K562 (cell line): ENCODE measurements around the gene ZBTB9. TPM values are rescaled to one million over a fixed set of nuclear protein-coding genes. Genes with fewer than 3 reads are reported as not detected.

Source experiments
- KDM4B ChIP-seq, 2 experiments: fragments of 450-650 bp in 1 of 2; sonication (generic) in 1 of 2; IDR thresholded peaks; 2 replicates each; pipeline ENCODE4 v1.6.1; 2016 to 2017; ENCODE audit warnings: borderline replicate concordance in 2 of 2, antibody characterized with exemption in 1 of 2, low read depth in 1 of 2, mild to moderate bottlenecking in 1 of 2
- MYBL2 ChIP-seq, 2 experiments: fragments of 450-650 bp in 1 of 2; sonication (generic) in 1 of 2; formaldehyde crosslinking in 1 of 2; IDR thresholded peaks; 2 replicates each; pipeline versions ENCODE4 v1.6.1 to v1.8.1; 2017 to 2022; ENCODE audit warnings: borderline replicate concordance in 1 of 2, inconsistent platforms in 1 of 2, low read depth in 1 of 2, mild to moderate bottlenecking in 1 of 2, missing genetic modification reagents in 1 of 2, moderate library complexity in 1 of 2
- MYC ChIP-seq, 2 experiments: fragments of 250-450 bp in 1 of 2; sonication (Bioruptor Pico) in 1 of 2; IDR thresholded peaks; 2 replicates each; pipeline versions ENCODE4 v1.5.1 to v1.6.1; 2012 to 2021; ENCODE audit warnings: low read depth in 2 of 2, borderline replicate concordance in 1 of 2, improper control_type of control experiment in 1 of 2, low read length in 1 of 2, mild to moderate bottlenecking in 1 of 2, moderate library complexity in 1 of 2
- SNRNP70 ChIP-seq: fragments of 200-400 bp; formaldehyde crosslinking; optimal IDR thresholded peaks from 2 replicates; pipeline ENCODE3; 2017; ENCODE audit warnings: low read depth, low read length
- ZNF263 ChIP-seq: sonication (generic); formaldehyde crosslinking; IDR thresholded peaks from 2 replicates; pipeline ENCODE4 v1.8.0; 2022; ENCODE audit warnings: mild to moderate bottlenecking, missing genetic modification reagents, borderline replicate concordance
- polyA plus RNA-seq, 8 experiments: library from polyadenylated mRNA; depleted of rRNA in 4 of 8; stranded (reverse) in 5 of 8; unstranded in 3 of 8; fragments of >200 nt; fragmentation: Nextera tagmentation in 2 of 8; fragmentation: Illumina TruSeq in 1 of 8; extraction: Ambion mirVana in 2 of 8; extraction: Trizol in 1 of 8; gene quantifications; 2 replicates each; pipeline versions ENCODE4 v1.2.1 to v1.2.3, GENCODE V29; 2011 to 2014; ENCODE audit warnings: inconsistent platforms in 1 of 8, missing spikeins in 1 of 8
- total RNA-seq, 7 experiments: library from RNA; depleted of rRNA in 6 of 7; stranded (reverse); fragments of >200 nt in 6 of 7; fragmentation: Illumina TruSeq in 2 of 7; extraction: Trizol in 2 of 7; gene quantifications; 2 replicates each; pipeline versions ENCODE4 v1.2.1 to v1.2.3, GENCODE V29; 2011 to 2021; ENCODE audit warnings: low replicate concordance in 1 of 7
- TF ChIP-seq, protein P1 (sequence below): fragments of 450-650 bp; IDR thresholded peaks from 2 replicates; pipeline ENCODE4 v1.6.1; 2016; ENCODE audit warnings: low read depth
- TF ChIP-seq, protein P2 (sequence below): fragments of 450-650 bp; IDR thresholded peaks from 2 replicates; pipeline ENCODE4 v1.7.0; 2016; ENCODE audit warnings: borderline replicate concordance
- TF ChIP-seq, protein P3 (sequence below): fragments of 450-650 bp; formaldehyde crosslinking; conservative IDR thresholded peaks from 2 replicates; pipeline ENCODE4 v1.4.0; 2022; ENCODE audit warnings: mild to moderate bottlenecking, missing genetic modification characterization

The ZBTB9 gene
- total and polyA plus RNA-seq, 9 of the 15 experiments (the other 6 are each of a cell fraction or from before 2014, with no cell fraction given), result 1.9 to 19.5 (median 10.4) TPM

DNA sequence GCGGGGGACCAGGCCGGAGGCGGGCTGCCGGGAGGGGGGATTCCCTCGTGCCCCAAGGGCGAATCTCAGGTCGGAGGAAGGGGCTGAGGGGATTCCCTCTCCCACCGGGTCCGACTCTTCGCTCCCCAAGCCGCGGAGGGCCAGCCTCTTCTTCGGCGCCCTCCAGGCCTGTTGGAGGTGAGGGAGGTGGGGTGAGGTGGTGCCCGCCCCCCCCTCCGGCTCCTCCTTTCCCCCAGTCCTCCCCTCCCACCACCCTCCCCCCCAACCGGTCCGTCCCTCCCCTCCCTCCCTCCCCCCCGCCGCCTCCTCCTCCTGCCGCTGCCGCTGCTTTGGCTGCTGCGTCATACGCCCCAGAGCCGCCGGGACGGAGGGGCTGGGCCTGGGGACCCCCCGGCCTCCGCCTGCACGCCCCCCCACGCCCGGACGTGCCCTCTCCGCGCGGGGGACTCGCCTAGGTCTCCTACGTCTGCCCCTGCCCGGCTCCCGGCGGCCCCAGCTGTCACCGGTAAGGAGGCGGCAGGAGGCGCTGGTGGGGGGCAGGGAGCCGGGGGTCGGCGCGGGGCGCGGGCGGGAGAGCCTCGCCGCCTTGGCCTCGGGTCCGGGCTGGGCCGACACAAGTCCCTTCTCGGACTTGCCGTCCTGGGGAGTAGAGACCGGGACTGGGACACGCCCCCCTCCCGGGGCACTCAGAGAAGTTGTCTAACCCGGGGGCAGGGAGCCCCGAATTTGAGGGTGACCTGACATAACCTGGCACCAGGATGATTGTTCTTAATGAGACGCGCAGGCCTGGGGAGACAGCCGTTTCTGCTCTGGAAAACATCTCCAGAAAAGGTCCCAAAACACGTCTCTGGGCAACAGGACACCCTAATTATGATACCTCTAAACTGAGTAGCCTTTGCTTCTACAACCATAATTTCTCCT is 43.4 kb upstream of the ZBTB9 start, which contains the start of gene PHF1 (continued):
- TF ChIP-seq, protein P1, sequence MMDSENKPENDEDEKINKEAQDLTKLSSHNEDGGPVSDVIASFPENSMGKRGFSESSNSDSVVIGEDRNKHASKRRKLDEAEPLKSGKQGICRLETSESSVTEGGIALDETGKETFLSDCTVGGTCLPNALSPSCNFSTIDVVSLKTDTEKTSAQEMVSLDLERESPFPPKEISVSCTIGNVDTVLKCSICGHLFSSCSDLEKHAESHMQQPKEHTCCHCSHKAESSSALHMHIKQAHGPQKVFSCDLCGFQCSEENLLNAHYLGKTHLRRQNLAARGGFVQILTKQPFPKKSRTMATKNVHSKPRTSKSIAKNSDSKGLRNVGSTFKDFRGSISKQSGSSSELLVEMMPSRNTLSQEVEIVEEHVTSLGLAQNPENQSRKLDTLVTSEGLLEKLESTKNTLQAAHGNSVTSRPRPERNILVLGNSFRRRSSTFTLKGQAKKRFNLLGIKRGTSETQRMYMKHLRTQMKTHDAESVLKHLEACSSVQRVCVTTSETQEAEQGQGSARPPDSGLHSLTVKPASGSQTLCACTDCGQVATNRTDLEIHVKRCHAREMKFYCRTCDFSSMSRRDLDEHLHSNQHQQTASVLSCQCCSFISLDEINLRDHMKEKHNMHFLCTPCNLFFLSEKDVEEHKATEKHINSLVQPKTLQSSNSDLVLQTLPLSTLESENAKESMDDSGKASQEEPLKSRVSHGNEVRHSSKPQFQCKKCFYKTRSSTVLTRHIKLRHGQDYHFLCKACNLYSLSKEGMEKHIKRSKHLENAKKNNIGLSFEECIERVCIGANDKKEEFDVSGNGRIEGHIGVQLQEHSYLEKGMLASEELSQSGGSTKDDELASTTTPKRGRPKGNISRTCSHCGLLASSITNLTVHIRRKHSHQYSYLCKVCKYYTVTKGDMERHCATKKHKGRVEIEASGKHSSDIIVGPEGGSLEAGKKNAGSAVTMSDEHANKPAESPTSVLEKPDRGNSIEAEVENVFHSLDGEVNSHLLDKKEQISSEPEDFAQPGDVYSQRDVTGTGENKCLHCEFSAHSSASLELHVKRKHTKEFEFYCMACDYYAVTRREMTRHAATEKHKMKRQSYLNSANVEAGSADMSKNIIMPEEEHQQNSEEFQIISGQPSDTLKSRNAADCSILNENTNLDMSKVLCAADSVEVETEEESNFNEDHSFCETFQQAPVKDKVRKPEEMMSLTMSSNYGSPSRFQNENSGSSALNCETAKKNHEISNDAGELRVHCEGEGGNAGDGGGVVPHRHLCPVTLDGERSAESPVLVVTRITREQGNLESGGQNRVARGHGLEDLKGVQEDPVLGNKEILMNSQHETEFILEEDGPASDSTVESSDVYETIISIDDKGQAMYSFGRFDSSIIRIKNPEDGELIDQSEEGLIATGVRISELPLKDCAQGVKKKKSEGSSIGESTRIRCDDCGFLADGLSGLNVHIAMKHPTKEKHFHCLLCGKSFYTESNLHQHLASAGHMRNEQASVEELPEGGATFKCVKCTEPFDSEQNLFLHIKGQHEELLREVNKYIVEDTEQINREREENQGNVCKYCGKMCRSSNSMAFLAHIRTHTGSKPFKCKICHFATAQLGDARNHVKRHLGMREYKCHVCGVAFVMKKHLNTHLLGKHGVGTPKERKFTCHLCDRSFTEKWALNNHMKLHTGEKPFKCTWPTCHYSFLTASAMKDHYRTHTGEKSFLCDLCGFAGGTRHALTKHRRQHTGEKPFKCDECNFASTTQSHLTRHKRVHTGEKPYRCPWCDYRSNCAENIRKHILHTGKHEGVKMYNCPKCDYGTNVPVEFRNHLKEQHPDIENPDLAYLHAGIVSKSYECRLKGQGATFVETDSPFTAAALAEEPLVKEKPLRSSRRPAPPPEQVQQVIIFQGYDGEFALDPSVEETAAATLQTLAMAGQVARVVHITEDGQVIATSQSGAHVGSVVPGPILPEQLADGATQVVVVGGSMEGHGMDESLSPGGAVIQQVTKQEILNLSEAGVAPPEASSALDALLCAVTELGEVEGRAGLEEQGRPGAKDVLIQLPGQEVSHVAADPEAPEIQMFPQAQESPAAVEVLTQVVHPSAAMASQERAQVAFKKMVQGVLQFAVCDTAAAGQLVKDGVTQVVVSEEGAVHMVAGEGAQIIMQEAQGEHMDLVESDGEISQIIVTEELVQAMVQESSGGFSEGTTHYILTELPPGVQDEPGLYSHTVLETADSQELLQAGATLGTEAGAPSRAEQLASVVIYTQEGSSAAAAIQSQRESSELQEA, result no peak
- no peak for TF ChIP-seq MYC (IDR thresholded peaks at IDR 0.05; ENCODE audit: low read depth, low read length)
- TF ChIP-seq MYC (CRISPR knock-in tag; IDR thresholded peaks at IDR 0.05; ENCODE audit: borderline replicate concordance, low read depth), result no peak
- TF ChIP-seq, protein P2, sequence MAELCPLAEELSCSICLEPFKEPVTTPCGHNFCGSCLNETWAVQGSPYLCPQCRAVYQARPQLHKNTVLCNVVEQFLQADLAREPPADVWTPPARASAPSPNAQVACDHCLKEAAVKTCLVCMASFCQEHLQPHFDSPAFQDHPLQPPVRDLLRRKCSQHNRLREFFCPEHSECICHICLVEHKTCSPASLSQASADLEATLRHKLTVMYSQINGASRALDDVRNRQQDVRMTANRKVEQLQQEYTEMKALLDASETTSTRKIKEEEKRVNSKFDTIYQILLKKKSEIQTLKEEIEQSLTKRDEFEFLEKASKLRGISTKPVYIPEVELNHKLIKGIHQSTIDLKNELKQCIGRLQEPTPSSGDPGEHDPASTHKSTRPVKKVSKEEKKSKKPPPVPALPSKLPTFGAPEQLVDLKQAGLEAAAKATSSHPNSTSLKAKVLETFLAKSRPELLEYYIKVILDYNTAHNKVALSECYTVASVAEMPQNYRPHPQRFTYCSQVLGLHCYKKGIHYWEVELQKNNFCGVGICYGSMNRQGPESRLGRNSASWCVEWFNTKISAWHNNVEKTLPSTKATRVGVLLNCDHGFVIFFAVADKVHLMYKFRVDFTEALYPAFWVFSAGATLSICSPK, result no peak
- TF ChIP-seq MYBL2 (IDR thresholded peaks at IDR 0.05; ENCODE audit: low read depth), result no peak
- no peak for TF ChIP-seq MYBL2 (CRISPR knock-in tag; IDR thresholded peaks at IDR 0.05; ENCODE audit: borderline replicate concordance)
- no peak for TF ChIP-seq SNRNP70
- 0 out of 2 replicates have a peak, but pooled peaks have one; percentile 34 for TF ChIP-seq ZNF263 (CRISPR knock-in tag)
- 0 out of 4 replicates have a peak, but pooled peaks of 1 of the 2 experiments have one; percentile 20 for TF ChIP-seq KDM4B (IDR thresholded peaks at IDR 0.05; ENCODE audit: borderline replicate concordance in 2 of 2, low read depth in 1 of 2)
- TF ChIP-seq, protein P3, sequence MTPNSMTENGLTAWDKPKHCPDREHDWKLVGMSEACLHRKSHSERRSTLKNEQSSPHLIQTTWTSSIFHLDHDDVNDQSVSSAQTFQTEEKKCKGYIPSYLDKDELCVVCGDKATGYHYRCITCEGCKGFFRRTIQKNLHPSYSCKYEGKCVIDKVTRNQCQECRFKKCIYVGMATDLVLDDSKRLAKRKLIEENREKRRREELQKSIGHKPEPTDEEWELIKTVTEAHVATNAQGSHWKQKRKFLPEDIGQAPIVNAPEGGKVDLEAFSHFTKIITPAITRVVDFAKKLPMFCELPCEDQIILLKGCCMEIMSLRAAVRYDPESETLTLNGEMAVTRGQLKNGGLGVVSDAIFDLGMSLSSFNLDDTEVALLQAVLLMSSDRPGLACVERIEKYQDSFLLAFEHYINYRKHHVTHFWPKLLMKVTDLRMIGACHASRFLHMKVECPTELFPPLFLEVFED, result 0 out of 2 replicates have a peak, but pooled peaks have one; percentile 45
